Activated CD4-positive, alpha-beta T cell treated with anti-CD3 and anti-CD28 coated beads, Interleukin-2, amount 50 U/mL, for 48 hours (primary cell): ENCODE data around the gene PIGT.
A peak's percentile ranks its signal among the peaks of the same experiment; 100 is the strongest.

Experiments
- DNase-seq, 2 experiments: peaks; one replicate each; pipeline ENCODE4 v3.0.0-alpha.2; 2020

The PIGT gene

GRCh38 chr20:45432294-45432693 lies 16.4 kb downstream of the PIGT start:
- DNase-seq: no peak

- DNase-seq: no peak
Observed at GRCh38 chr20:45433316-45433715, 17.4 kb downstream of the PIGT start.

- DNase-seq: no peak
Observed at GRCh38 chr20:45433976-45434375, 18.0 kb downstream of the PIGT start.

GRCh38 chr20:45436732-45437485 lies 21.0 kb downstream of the PIGT start:
- DNase-seq: peak; percentile 91 to 92

GRCh38 chr20:45440424-45440823 lies 24.5 kb downstream of the PIGT start:
- DNase-seq: no peak

- no peak for DNase-seq
Observed at GRCh38 chr20:45440891-45441685, 25.1 kb downstream of the PIGT start.

GRCh38 chr20:45441746-45442145 lies 25.8 kb downstream of the PIGT start:
- no peak for DNase-seq

GRCh38 chr20:45444050-45444449 lies 28.1 kb downstream of the PIGT start:
- DNase-seq: no peak

GRCh38 chr20:45445805-45446562 lies 30.0 kb downstream of the PIGT start:
- DNase-seq: peak; percentile 54 to 65

- no peak for DNase-seq
Observed at GRCh38 chr20:45448270-45448669, 32.3 kb downstream of the PIGT start.

- DNase-seq: no peak
Observed at GRCh38 chr20:45449528-45449927, 33.6 kb downstream of the PIGT start.

- DNase-seq: no peak
Observed at GRCh38 chr20:45450097-45450818, 34.3 kb downstream of the PIGT start.

- no peak for DNase-seq
Observed at GRCh38 chr20:45452238-45452637, 36.3 kb downstream of the PIGT start.

- no peak for DNase-seq
Observed at GRCh38 chr20:45452772-45453691, 37.1 kb downstream of the PIGT start.

- DNase-seq: peak; percentile 45 to 57
Observed at GRCh38 chr20:45456632-45457031, 40.7 kb downstream of the PIGT start.

- DNase-seq: no peak
Observed at GRCh38 chr20:45459606-45460005, 43.7 kb downstream of the PIGT start.

GRCh38 chr20:45461225-45461624 lies 45.3 kb downstream of the PIGT start:
- DNase-seq: no peak

- no peak for DNase-seq
Observed at GRCh38 chr20:45462711-45463509, 47.0 kb downstream of the PIGT start.

- DNase-seq: no peak
Observed at GRCh38 chr20:45463709-45464108, 47.8 kb downstream of the PIGT start.

GRCh38 chr20:45465491-45466266 lies 49.7 kb downstream of the PIGT start:
- no peak for DNase-seq
